Measurements from ENCODE around the gene ZDHHC5. TPM values are rescaled to one million over a fixed set of nuclear protein-coding genes. Genes with fewer than 3 reads are reported as not detected.
"Not testable (repeated sequence)": the region's sequence is repeated elsewhere in the genome, so short reads cannot be mapped to it uniquely, and the experiment has no call there.

Gene ZDHHC5
- total RNA-seq, 4 donors from 2014 or later, result 36.5 to 57.7 (median 47.8) TPM

DNA sequence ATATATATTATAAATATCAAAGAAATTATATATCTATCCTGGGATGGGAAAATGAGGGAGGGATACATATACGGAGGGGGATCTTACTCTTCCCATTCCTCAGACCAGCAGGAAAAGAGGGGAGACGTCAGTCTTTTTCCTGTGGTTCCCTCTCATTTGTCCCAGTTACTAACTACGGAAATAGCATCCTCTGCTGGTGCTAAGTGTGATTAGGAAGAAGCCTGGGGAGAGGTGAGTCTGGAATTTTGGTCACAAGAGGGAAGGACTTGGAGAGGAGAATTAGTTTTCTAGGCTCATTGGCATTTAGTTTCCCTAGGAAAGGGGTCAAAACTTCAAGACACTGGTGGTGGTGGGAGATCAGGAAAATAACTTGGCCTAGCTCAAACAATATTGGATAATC, 32.5 kb downstream of the ZDHHC5 start:
- 57% methylated on average over 3 of the region's 3 CpGs for WGBS
- Histone ChIP-seq H3K4me1 (no peaks in the 10 kb centered on the region), H3K27ac (replicated peaks in 1 of 4) (no peak overlapping the region), H3K36me3 (peaks cover 58 to 96% (median 90%) of the 10 kb centered on the region in 4 donors), H3K9me3 (no peaks in the 10 kb centered on the region), H3K4me3 (no peak overlapping the region), H3K27me3 (no peaks in the 10 kb centered on the region)
- no peak for DNase-seq (ENCODE audit: extremely low spot score)
- intact Hi-C loops (cut with DNase I), result no loop called here
- TF ChIP-seq, protein P1, sequence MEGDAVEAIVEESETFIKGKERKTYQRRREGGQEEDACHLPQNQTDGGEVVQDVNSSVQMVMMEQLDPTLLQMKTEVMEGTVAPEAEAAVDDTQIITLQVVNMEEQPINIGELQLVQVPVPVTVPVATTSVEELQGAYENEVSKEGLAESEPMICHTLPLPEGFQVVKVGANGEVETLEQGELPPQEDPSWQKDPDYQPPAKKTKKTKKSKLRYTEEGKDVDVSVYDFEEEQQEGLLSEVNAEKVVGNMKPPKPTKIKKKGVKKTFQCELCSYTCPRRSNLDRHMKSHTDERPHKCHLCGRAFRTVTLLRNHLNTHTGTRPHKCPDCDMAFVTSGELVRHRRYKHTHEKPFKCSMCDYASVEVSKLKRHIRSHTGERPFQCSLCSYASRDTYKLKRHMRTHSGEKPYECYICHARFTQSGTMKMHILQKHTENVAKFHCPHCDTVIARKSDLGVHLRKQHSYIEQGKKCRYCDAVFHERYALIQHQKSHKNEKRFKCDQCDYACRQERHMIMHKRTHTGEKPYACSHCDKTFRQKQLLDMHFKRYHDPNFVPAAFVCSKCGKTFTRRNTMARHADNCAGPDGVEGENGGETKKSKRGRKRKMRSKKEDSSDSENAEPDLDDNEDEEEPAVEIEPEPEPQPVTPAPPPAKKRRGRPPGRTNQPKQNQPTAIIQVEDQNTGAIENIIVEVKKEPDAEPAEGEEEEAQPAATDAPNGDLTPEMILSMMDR (IDR thresholded peaks at IDR 0.05), result no peak
- TF ChIP-seq POLR2AphosphoS5 (IDR thresholded peaks at IDR 0.05) (no peak), POLR2A (IDR thresholded peaks at IDR 0.05; ENCODE audit: low read depth) (no peak), EP300 (IDR thresholded peaks at IDR 0.05) (no peak)

DNA sequence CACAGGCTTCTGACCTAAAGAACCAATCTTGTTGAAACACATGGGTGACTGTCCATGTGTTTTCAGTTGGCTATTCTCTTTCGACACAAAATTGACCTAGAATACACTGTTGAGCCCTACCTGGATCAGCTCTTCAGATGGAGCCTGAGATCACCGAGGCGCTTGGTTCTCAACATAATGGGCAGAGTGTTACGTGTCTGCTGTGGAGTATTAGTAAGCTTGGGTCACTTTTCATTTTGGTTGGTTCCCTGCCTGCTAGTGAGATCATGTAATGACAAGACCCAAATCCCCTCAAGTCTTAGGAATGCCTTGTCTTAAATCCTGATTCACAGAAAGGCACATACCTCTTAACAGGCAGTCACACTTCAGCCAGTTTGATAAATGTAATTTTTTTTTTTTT, 35.4 kb downstream of the ZDHHC5 start:
- Histone ChIP-seq H3K27me3 (no peaks in the 10 kb centered on the region), H3K4me3 (no peak overlapping the region), H3K9me3 (no peaks in the 10 kb centered on the region), H3K36me3 (peaks cover 31 to 71% (median 64%) of the 10 kb centered on the region in 4 donors), H3K4me1 (no peaks in the 10 kb centered on the region), H3K27ac (replicated peaks in 1 of 4) (no peak overlapping the region)
- TF ChIP-seq EP300 (IDR thresholded peaks at IDR 0.05), result no peak
- no peak for TF ChIP-seq POLR2AphosphoS5 (IDR thresholded peaks at IDR 0.05)
- TF ChIP-seq POLR2A (IDR thresholded peaks at IDR 0.05; ENCODE audit: low read depth), result no peak
- TF ChIP-seq, protein P1 (IDR thresholded peaks at IDR 0.05), result no peak
- intact Hi-C loops (cut with DNase I), result no loop called here
- DNase-seq (ENCODE audit: extremely low spot score), result no peak
- 84% methylated on average over 4 of the region's 4 CpGs for WGBS

DNA sequence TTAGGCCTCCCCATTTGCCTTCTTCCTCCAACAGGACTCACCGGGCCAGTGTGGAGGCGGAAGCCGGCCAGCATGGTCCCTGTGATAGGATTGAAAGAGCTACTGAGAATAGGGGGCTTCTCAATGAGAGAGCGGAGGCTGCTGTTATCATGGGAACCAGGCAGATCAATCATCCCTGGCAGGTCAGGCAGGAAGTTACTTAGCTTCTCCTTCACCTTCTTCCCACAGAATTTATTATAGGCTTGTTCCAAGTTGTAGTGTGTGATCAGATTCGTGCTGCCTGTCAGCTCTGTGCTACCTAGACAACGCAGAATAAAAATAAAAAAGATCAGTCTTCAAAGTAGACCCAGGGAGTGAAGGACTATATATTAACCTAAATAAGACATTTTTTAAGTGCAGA, 37.0 kb downstream of the ZDHHC5 start:
- 91% methylated on average over 6 of the region's 6 CpGs for WGBS
- H3K4me1 ChIP-seq, result peaks cover 0 to 2% (median under 1%) of the 10 kb centered on the region in 4 donors
- peaks cover 16 to 69% (median 51%) of the 10 kb centered on the region in 4 donors for H3K36me3 ChIP-seq
- no peak for DNase-seq (ENCODE audit: extremely low spot score)
- intact Hi-C loops (cut with DNase I), result no loop called here
- H3K27ac ChIP-seq (replicated peaks in 1 of 4), result no peak overlapping the region
- H3K9me3 ChIP-seq, result no peaks in the 10 kb centered on the region
- H3K27me3 ChIP-seq, result no peaks in the 10 kb centered on the region
- H3K4me3 ChIP-seq, result no peak overlapping the region
- no peak for TF ChIP-seq POLR2A (IDR thresholded peaks at IDR 0.05; ENCODE audit: low read depth)
- TF ChIP-seq EP300 (IDR thresholded peaks at IDR 0.05), result no peak
- no peak for TF ChIP-seq POLR2AphosphoS5 (IDR thresholded peaks at IDR 0.05)

DNA sequence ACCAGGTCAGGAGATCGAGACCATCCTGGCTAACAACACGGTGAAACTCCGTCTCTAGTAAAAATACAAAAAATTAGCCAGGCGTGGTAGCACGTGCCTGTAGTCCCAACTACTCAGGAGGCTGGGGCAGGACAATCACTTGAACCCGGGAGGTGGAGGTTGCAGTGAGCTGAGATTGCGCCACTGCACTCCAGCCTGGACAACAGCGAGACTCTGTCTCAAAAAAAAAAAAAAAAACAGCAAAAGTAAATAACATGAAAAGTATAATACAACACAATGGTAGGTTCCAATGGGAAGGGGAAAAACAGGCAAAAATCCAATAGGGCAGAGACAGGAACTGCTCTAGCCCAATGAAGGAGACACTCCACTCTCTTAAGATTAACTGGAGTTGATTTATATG, 37.5 kb downstream of the ZDHHC5 start:
- H3K4me3 ChIP-seq; H3K4me1 ChIP-seq; intact Hi-C loops (cut with DNase I); H3K9me3 ChIP-seq; DNase-seq (ENCODE audit: extremely low spot score); H3K27ac ChIP-seq (replicated peaks in 1 of 4); H3K27me3 ChIP-seq: not testable (repeated sequence)
- peaks cover 11 to 64% (median 46%) of the 10 kb centered on the region in 4 donors for H3K36me3 ChIP-seq
- WGBS, result 94% methylated on average over 8 of the region's 8 CpGs

DNA sequence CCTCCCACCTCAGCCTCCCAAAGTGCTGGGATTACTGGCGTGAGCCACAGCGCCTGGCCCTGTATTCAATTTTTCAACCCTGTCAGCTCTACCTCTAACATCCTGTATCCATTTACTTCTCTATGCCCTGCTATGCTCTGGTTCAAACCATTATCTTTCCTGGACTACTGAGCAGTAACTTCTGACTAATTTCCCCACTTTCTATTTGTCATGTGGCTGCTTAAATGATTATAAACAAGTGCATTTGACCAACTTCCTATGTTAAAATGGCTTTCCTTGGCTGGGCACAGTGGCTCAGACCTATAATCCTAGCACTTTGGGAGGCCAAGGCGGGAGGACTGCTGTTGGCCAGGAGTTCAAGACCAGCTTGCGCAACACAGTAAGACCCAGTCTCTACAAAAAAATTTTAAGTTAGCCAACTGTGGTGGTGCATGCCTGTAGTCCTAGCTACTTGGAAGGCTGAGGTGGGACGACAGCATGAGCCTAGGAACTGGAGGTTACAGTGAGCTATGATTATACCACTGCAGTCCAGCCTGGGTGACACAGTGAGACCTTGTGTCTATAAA, 42.0 kb downstream of the ZDHHC5 start:
- TF ChIP-seq EP300 (IDR thresholded peaks at IDR 0.05) (no peak), POLR2AphosphoS5 (IDR thresholded peaks at IDR 0.05) (no peak), POLR2A (IDR thresholded peaks at IDR 0.05; ENCODE audit: low read depth) (no peak)
- TF ChIP-seq, protein P1 (IDR thresholded peaks at IDR 0.05), result no peak
- peaks cover 0 to 24% (median 6%) of the 10 kb centered on the region in 4 donors for H3K36me3 ChIP-seq
- no peak overlapping the region for H3K4me3 ChIP-seq
- H3K27me3 ChIP-seq, result no peaks in the 10 kb centered on the region
- H3K9me3 ChIP-seq, result no peaks in the 10 kb centered on the region
- DNase-seq (ENCODE audit: extremely low spot score), result no peak
- H3K27ac ChIP-seq (replicated peaks in 1 of 4), result no peak overlapping the region
- intact Hi-C loops (cut with DNase I), result loop anchor here (2.0 kb wide), 1 partner anchor 39 kb away; no protein-coding TSS in a partner anchor
- WGBS, result 93% methylated on average over 5 of the region's 5 CpGs
- H3K4me1 ChIP-seq, result peaks cover 28 to 40% (median 35%) of the 10 kb centered on the region in 4 donors

All from esophagus muscularis mucosa (tissue), 4 donors.